Esophagus (tissue), 2 donors: ENCODE data around the gene FBXO8. TPM values are rescaled to one million over a fixed set of nuclear protein-coding genes. Genes with fewer than 3 reads are reported as not detected.

Experiments used
- H3K27ac ChIP-seq, 2 donors: one replicate each; pipeline ENCODE4 v1.5.1; 2013; ENCODE audit warnings: low read depth in 2 of 2, mild to moderate bottlenecking in 2 of 2, inconsistent platforms in 1 of 2, low read length in 1 of 2, moderate library complexity in 1 of 2
- H3K27me3 ChIP-seq, 2 donors: one replicate each; pipeline ENCODE4 v1.6.1; 2013; ENCODE audit warnings: low read length in 2 of 2, control low read depth in 1 of 2, mild to moderate bottlenecking in 1 of 2; ENCODE audit not compliant: insufficient read depth in 2 of 2, control insufficient read depth in 1 of 2
- H3K36me3 ChIP-seq, 2 donors: one replicate each; pipeline ENCODE4 v1.6.1; 2013; ENCODE audit warnings: low read length in 1 of 2; ENCODE audit not compliant: control insufficient read depth in 2 of 2, insufficient read depth in 2 of 2
- H3K4me1 ChIP-seq, 2 donors: one replicate each; pipeline ENCODE4 v1.6.1; 2013; ENCODE audit warnings: low read length in 1 of 2; ENCODE audit not compliant: control insufficient read depth in 2 of 2, insufficient read depth in 2 of 2
- H3K4me3 ChIP-seq, 2 donors: one replicate each; pipeline ENCODE4 v1.5.1; 2013; ENCODE audit warnings: low read length in 2 of 2, mild to moderate bottlenecking in 2 of 2, low read depth in 1 of 2, moderate library complexity in 1 of 2
- H3K9me3 ChIP-seq, 2 donors: one replicate each; pipeline ENCODE4 v1.6.1; 2013; ENCODE audit warnings: mild to moderate bottlenecking in 2 of 2, low read depth in 1 of 2, low read length in 1 of 2, moderate library complexity in 1 of 2; ENCODE audit not compliant: control insufficient read depth in 2 of 2, insufficient read depth in 1 of 2
- WGBS, 2 donors: extraction: QIAGEN DNeasy Blood & Tissue Kit; methylation state at CpG; one replicate each; pipeline ENCODE4 v1.1.7; 2013; 5-methylcytosine and 5-hydroxymethylcytosine counted together
- polyA plus RNA-seq, 2 donors: library from polyadenylated mRNA; stranded (reverse); fragments of 200-250 nt; gene quantifications; one replicate each; pipeline ENCODE4 v1.2.3, GENCODE V29; 2013
- donor health status: healthy with polysubstance abuse.
- donor health status: Bipolar disorder and iron deficiency.

Gene FBXO8
- polyA plus RNA-seq, 2 donors: 15.6 to 17.9 TPM

GRCh38 chr4:174292473-174292872 is 9.0 kb upstream of the FBXO8 start:
- Histone ChIP-seq H3K4me3 (no peak overlapping the region), H3K27ac (no peak overlapping the region), H3K9me3 (peaks cover 0 to 4% of the 10 kb centered on the region in 2 donors), H3K27me3 (no peaks in the 10 kb centered on the region), H3K4me1 (no peaks in the 10 kb centered on the region), H3K36me3 (peaks cover 0 to 3% of the 10 kb centered on the region in 2 donors)
- WGBS, 2 donors: 98 to 99% methylated on average over 2 of the region's 2 CpGs

- Histone ChIP-seq H3K27me3 (no peaks in the 10 kb centered on the region), H3K4me3 (no peak overlapping the region), H3K4me1 (no peaks in the 10 kb centered on the region), H3K9me3 (no peaks in the 10 kb centered on the region), H3K27ac (no peak overlapping the region), H3K36me3 (no peaks in the 10 kb centered on the region)
- WGBS, 2 donors: 92 to 98% methylated on average over 3 of the region's 3 CpGs
Measured at GRCh38 chr4:174286870-174287269, 3.4 kb upstream of the FBXO8 start.

GRCh38 chr4:174284487-174284886 is 1.0 kb upstream of the FBXO8 start:
- H3K27me3 ChIP-seq: no peaks in the 10 kb centered on the region
- no peaks in the 10 kb centered on the region for H3K4me1 ChIP-seq
- 8 to 10% methylated on average over 6 of the region's 6 CpGs for WGBS, 2 donors
- peak overlapping the region; percentile 99 to 100 for H3K27ac ChIP-seq
- H3K36me3 ChIP-seq: no peaks in the 10 kb centered on the region
- no peaks in the 10 kb centered on the region for H3K9me3 ChIP-seq
- peak overlapping the region; percentile 87 to 94 for H3K4me3 ChIP-seq

- Histone ChIP-seq H3K27me3 (no peaks in the 10 kb centered on the region), H3K36me3 (no peaks in the 10 kb centered on the region), H3K4me3 (peak overlapping the region; percentile 87 to 94), H3K27ac (peak overlapping the region; percentile 99 to 100), H3K9me3 (no peaks in the 10 kb centered on the region), H3K4me1 (no peaks in the 10 kb centered on the region)
- WGBS, 2 donors: 1% methylated on average over 22 of the region's 22 CpGs
Measured at GRCh38 chr4:174282836-174283506, 496 bp downstream of the FBXO8 start.

GRCh38 chr4:174281901-174282300 is 1.6 kb downstream of the FBXO8 start:
- Histone ChIP-seq H3K4me1 (no peaks in the 10 kb centered on the region), H3K9me3 (no peaks in the 10 kb centered on the region), H3K36me3 (no peaks in the 10 kb centered on the region), H3K4me3 (no peak overlapping the region), H3K27me3 (no peaks in the 10 kb centered on the region), H3K27ac (no peak overlapping the region)

- H3K4me3 ChIP-seq: no peak overlapping the region
- 77 to 81% methylated on average over 5 of the region's 5 CpGs for WGBS, 2 donors
- H3K27me3 ChIP-seq: no peaks in the 10 kb centered on the region
- H3K9me3 ChIP-seq: no peaks in the 10 kb centered on the region
- H3K4me1 ChIP-seq: no peaks in the 10 kb centered on the region
- no peak overlapping the region for H3K27ac ChIP-seq
- no peaks in the 10 kb centered on the region for H3K36me3 ChIP-seq
Measured at GRCh38 chr4:174281182-174281737, 2.2 kb downstream of the FBXO8 start.

- no peaks in the 10 kb centered on the region for H3K27me3 ChIP-seq
- H3K4me3 ChIP-seq: no peak overlapping the region
- no peak overlapping the region for H3K27ac ChIP-seq
- no peaks in the 10 kb centered on the region for H3K36me3 ChIP-seq
- H3K9me3 ChIP-seq: no peaks in the 10 kb centered on the region
- WGBS, 2 donors: 88 to 93% methylated on average over 3 of the region's 3 CpGs
- H3K4me1 ChIP-seq: no peaks in the 10 kb centered on the region
Measured at GRCh38 chr4:174279433-174280155, 3.9 kb downstream of the FBXO8 start.

- Histone ChIP-seq H3K9me3 (no peaks in the 10 kb centered on the region), H3K4me3 (no peak overlapping the region), H3K27me3 (no peaks in the 10 kb centered on the region), H3K4me1 (no peaks in the 10 kb centered on the region), H3K36me3 (no peaks in the 10 kb centered on the region), H3K27ac (no peak overlapping the region)
Measured at GRCh38 chr4:174278467-174278866, 5.0 kb downstream of the FBXO8 start.

GRCh38 chr4:174277433-174277832 is 6.0 kb downstream of the FBXO8 start:
- WGBS, 2 donors: 76 to 78% methylated on average over 3 of the region's 3 CpGs
- no peaks in the 10 kb centered on the region for H3K9me3 ChIP-seq
- no peaks in the 10 kb centered on the region for H3K4me1 ChIP-seq
- H3K36me3 ChIP-seq: no peaks in the 10 kb centered on the region
- no peak overlapping the region for H3K4me3 ChIP-seq
- no peaks in the 10 kb centered on the region for H3K27me3 ChIP-seq
- no peak overlapping the region for H3K27ac ChIP-seq

GRCh38 chr4:174275101-174275500 is 8.4 kb downstream of the FBXO8 start:
- Histone ChIP-seq H3K27me3 (no peaks in the 10 kb centered on the region), H3K4me3 (no peak overlapping the region), H3K27ac (no peak overlapping the region), H3K4me1 (no peaks in the 10 kb centered on the region), H3K9me3 (no peaks in the 10 kb centered on the region), H3K36me3 (no peaks in the 10 kb centered on the region)
- 78 to 87% methylated on average over 3 of the region's 3 CpGs for WGBS, 2 donors
